Sigmoid colon (tissue), 7 donors: ENCODE results near the gene CTCF. TPM values are rescaled to one million over a fixed set of nuclear protein-coding genes. Genes with fewer than 3 reads are reported as not detected.
A peak's percentile ranks its signal among the peaks of the same experiment; 100 is the strongest.

Experiments
- DNase-seq: peaks from one replicate; pipeline ENCODE4 v3.0.0-alpha.2; 2019
- H3K27ac ChIP-seq, 4 donors: fragments of 200-600 bp; sonication (generic); one replicate each; pipeline ENCODE4 v1.5.1; 2016 to 2019; ENCODE audit warnings: mild to moderate bottlenecking in 1 of 4
- H3K27me3 ChIP-seq, 3 donors: fragments of 200-600 bp; sonication (generic); one replicate each; pipeline ENCODE4 v1.5.1; 2019; ENCODE audit warnings: mild to moderate bottlenecking in 1 of 3
- H3K36me3 ChIP-seq, 4 donors: fragments of 200-600 bp; sonication (generic); one replicate each; pipeline ENCODE4 v1.5.1; 2016 to 2019
- H3K4me1 ChIP-seq, 4 donors: fragments of 200-600 bp; sonication (generic); one replicate each; pipeline ENCODE4 v1.5.1; 2017 to 2019
- H3K4me3 ChIP-seq, 4 donors: fragments of 200-600 bp; sonication (generic); one replicate each; pipeline ENCODE4 v1.5.1; 2017 to 2019; ENCODE audit warnings: mild to moderate bottlenecking in 2 of 4, moderate library complexity in 1 of 4
- H3K9me3 ChIP-seq, 4 donors: fragments of 200-600 bp in 3 of 4; sonication (generic) in 3 of 4; one replicate each; pipeline versions ENCODE4 v1.5.1 to v1.6.1; 2013 to 2019
- EP300 ChIP-seq, 4 donors: sonication (generic); formaldehyde crosslinking; IDR thresholded peaks; one replicate each; pipeline ENCODE4 v1.6.1; 2017; ENCODE audit warnings: antibody characterized with exemption in 4 of 4
- POLR2A ChIP-seq, 2 donors: fragments of 450-650 bp; IDR thresholded peaks; one replicate each; pipeline ENCODE4 v1.6.1; 2016; ENCODE audit warnings: antibody characterized with exemption in 2 of 2, mild to moderate bottlenecking in 2 of 2, moderate library complexity in 2 of 2
- POLR2AphosphoS5 ChIP-seq, 4 donors: sonication (generic); formaldehyde crosslinking; IDR thresholded peaks; one replicate each; pipeline ENCODE4 v1.6.1; 2017; ENCODE audit warnings: antibody characterized with exemption in 4 of 4
- WGBS, 2 donors: extraction: QIAGEN DNeasy Blood & Tissue Kit; methylation state at CpG; one replicate each; pipeline ENCODE4 v1.1.7; 2013; 5-methylcytosine and 5-hydroxymethylcytosine counted together
- intact Hi-C: fragments of 100-400 bp; cut with DNase I; formaldehyde crosslinking; loops from one replicate; pipeline ENCODE4 v1.15.1; 2023
- polyA plus RNA-seq, 3 donors: library from polyadenylated mRNA; stranded (reverse); fragments of 200-250 nt; gene quantifications; one replicate each; pipeline ENCODE4 v1.2.3, GENCODE V29; 2013
- total RNA-seq, 4 donors: library from RNA; depleted of rRNA; stranded (reverse); fragments of >200 nt; gene quantifications; one replicate each; pipeline ENCODE4 v1.1.0, GENCODE V29; 2016
- TF ChIP-seq, protein P1 (sequence below), 4 experiments: fragments of 450-650 bp in 3 of 4; fragments of 200-600 bp in 1 of 4; IDR thresholded peaks; one replicate each; pipeline ENCODE4 v1.5.1; 2016 to 2019; ENCODE audit warnings: antibody characterized with exemption in 4 of 4, mild to moderate bottlenecking in 3 of 4, moderate library complexity in 2 of 4
- donor health status: healthy with polysubstance abuse.
- donor health status: Bipolar disorder and iron deficiency.
- donor health status: healthy.

The CTCF gene
- total and polyA plus RNA-seq, 7 donors, result 25.8 to 45.7 (median 29.2) TPM

GRCh38 chr16:67558859-67559258, 3.5 kb upstream of the CTCF start:
- Histone ChIP-seq H3K27ac (no peak overlapping the region), H3K27me3 (no peaks in the 10 kb centered on the region), H3K9me3 (no peaks in the 10 kb centered on the region), H3K4me3 (no peak overlapping the region), H3K36me3 (no peaks in the 10 kb centered on the region), H3K4me1 (peaks cover 0 to 15% (median 7%) of the 10 kb centered on the region in 4 donors)
- DNase-seq, result peak; percentile 25
- no peak for TF ChIP-seq POLR2AphosphoS5 (IDR thresholded peaks at IDR 0.05)
- TF ChIP-seq, protein P1, sequence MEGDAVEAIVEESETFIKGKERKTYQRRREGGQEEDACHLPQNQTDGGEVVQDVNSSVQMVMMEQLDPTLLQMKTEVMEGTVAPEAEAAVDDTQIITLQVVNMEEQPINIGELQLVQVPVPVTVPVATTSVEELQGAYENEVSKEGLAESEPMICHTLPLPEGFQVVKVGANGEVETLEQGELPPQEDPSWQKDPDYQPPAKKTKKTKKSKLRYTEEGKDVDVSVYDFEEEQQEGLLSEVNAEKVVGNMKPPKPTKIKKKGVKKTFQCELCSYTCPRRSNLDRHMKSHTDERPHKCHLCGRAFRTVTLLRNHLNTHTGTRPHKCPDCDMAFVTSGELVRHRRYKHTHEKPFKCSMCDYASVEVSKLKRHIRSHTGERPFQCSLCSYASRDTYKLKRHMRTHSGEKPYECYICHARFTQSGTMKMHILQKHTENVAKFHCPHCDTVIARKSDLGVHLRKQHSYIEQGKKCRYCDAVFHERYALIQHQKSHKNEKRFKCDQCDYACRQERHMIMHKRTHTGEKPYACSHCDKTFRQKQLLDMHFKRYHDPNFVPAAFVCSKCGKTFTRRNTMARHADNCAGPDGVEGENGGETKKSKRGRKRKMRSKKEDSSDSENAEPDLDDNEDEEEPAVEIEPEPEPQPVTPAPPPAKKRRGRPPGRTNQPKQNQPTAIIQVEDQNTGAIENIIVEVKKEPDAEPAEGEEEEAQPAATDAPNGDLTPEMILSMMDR (IDR thresholded peaks at IDR 0.05), result no peak
- WGBS, 2 donors, result 88 to 90% methylated on average over 1 of the region's 1 CpG
- intact Hi-C loops, result no loop called here

- TF ChIP-seq POLR2AphosphoS5 (IDR thresholded peaks at IDR 0.05) (no peak), POLR2A (IDR thresholded peaks at IDR 0.05) (no peak), EP300 (IDR thresholded peaks at IDR 0.05) (no peak)
- TF ChIP-seq, protein P1 (IDR thresholded peaks at IDR 0.05), result no peak
- Histone ChIP-seq H3K36me3 (no peaks in the 10 kb centered on the region), H3K4me3 (no peak overlapping the region), H3K27ac (peak overlapping the region; percentile 98 to 99 (median 98)), H3K4me1 (peaks cover 0 to 30% (median 24%) of the 10 kb centered on the region in 4 donors), H3K9me3 (no peaks in the 10 kb centered on the region), H3K27me3 (no peaks in the 10 kb centered on the region)
- DNase-seq, result peak; percentile 38
- WGBS, 2 donors, result 80 to 83% methylated on average over 8 of the region's 8 CpGs
- intact Hi-C loops, result loop anchor here (5.0 kb wide), 1 partner anchor 81 kb away; no protein-coding TSS in a partner anchor
Measured at GRCh38 chr16:67560827-67561342, 1.4 kb upstream of the CTCF start.

DNA sequence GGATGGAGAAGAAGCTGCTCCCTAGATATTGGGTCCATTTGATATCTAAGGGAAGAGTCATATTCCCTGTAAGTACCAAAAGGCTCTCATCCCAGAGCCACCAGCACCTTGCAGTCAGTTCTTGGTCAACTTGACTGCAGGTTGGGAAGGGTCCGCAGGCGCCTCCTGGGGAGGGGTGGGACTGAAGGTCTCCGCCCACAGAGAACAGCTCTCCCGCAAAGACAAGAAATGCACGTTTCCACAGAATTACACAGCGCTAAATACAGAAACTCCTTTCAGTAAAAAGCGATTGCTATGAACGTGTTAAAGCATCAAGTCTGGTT, 864 bp upstream of the CTCF start:
- DNase-seq, result no peak
- no peak for TF ChIP-seq POLR2A (IDR thresholded peaks at IDR 0.05)
- TF ChIP-seq POLR2AphosphoS5 (IDR thresholded peaks at IDR 0.05), result no peak
- TF ChIP-seq EP300 (IDR thresholded peaks at IDR 0.05), result no peak
- TF ChIP-seq, protein P1 (IDR thresholded peaks at IDR 0.05), result no peak
- Histone ChIP-seq H3K9me3 (no peaks in the 10 kb centered on the region), H3K27ac (peak overlapping the region; percentile 98 to 99 (median 98)), H3K27me3 (no peaks in the 10 kb centered on the region), H3K36me3 (no peaks in the 10 kb centered on the region), H3K4me1 (peaks cover 0 to 30% (median 24%) of the 10 kb centered on the region in 4 donors), H3K4me3 (peak overlapping the region; percentile 32 to 96 (median 90))
- intact Hi-C loops, result loop anchor here (5.0 kb wide), 1 partner anchor 81 kb away; no protein-coding TSS in a partner anchor
- 2 to 3% methylated on average over 8 of the region's 8 CpGs for WGBS, 2 donors

DNA sequence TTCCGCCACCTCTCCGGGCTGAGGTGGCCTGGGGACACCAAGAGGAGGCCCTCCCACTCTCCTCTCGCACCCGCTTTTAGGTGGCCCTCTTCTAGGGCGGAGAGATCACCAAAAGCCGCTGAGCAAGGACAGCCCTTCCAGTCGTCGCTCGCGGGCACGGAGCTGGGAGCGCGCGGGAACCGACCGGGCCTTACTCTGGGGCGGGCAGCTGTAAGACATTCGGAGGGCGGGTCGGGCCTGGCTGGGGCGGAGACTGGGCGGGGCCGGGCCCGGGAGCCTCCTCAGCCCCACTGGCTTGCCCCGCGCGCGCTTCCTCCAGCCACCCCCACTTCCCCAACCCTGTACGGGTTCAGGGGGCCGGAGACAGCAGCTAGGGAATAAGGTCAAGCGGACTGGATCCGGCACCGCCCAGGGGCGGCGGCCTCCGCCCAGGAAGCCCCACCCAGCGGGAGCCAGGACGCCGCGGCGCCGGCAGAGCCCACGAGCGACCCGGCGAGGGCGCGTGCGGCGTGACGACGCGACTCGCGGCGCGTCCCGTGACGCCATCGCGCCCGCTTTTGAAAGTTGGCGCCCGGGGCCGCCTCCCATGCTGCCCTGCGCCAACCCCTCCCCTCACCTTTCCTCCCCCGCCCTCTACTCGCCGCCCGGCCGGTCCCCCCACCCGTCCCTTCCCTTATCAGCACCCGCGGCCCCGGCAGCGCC, 351 bp upstream of the CTCF start:
- intact Hi-C loops, result loop anchor here (1.0 to 5.0 kb wide), 4 partner anchors 41 to 105 kb away; partner anchors contain the start of genes ACD, C16orf86, ENKD1 and PARD6A

More for the DNA sequence above, 351 bp upstream of the CTCF start:
- TF ChIP-seq EP300 (IDR thresholded peaks at IDR 0.05), result peak in 1 of 4 donors; percentile 18
- peak; percentile 32 to 52 for TF ChIP-seq POLR2A (IDR thresholded peaks at IDR 0.05)
- TF ChIP-seq, protein P1 (IDR thresholded peaks at IDR 0.05), result no peak
- peak; percentile 65 to 76 (median 70) for TF ChIP-seq POLR2AphosphoS5 (IDR thresholded peaks at IDR 0.05)
- peak; percentile 98 for DNase-seq
- Histone ChIP-seq H3K36me3 (no peaks in the 10 kb centered on the region), H3K4me1 (peaks cover 0 to 30% (median 24%) of the 10 kb centered on the region in 4 donors), H3K4me3 (peak overlapping the region; percentile 79 to 96 (median 90)), H3K27ac (peak overlapping the region; percentile 98 to 99 (median 98)), H3K27me3 (no peaks in the 10 kb centered on the region), H3K9me3 (no peaks in the 10 kb centered on the region)
- WGBS, 2 donors, result 0 to 1% methylated on average over 76 of the region's 76 CpGs
